PC-9 (cell line): ENCODE measurements around the gene JPH2.

Experiments
- CTCF ChIP-seq: fragments of 200-600 bp; sonication (generic); conservative IDR thresholded peaks from 2 replicates; pipeline ENCODE4 v1.6.1; 2017; ENCODE audit warnings: mixed run types, antibody characterized with exemption, mild to moderate bottlenecking, moderate library complexity
- EZH2 ChIP-seq: fragments of 200-600 bp; sonication (generic); IDR thresholded peaks from 2 replicates; pipeline ENCODE4 v1.8.0; 2017; ENCODE audit warnings: antibody characterized with exemption, low read depth

DNA sequence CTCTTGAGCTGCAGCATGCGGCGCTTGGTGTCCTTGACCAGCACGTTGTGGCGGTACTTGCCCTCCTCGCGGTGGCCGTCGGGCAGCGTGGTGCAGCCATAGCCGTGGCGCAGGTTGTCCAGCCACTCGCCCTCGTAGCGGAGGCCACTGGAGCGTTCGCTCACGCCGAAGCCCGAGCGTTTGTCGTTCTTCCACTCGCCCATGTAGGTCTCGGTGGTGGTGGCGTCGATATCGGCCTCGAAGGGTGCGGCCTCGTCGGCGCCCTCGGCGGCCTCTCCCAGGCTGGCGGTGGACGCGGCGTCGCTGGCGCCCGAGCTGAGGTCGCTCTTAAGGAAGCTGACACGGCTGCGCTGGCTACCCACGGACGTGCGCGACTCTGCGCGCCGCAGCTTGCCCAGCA is 27.3 kb downstream of the JPH2 start:
- no peak for TF ChIP-seq CTCF
- no peak for TF ChIP-seq EZH2
